Mononuclear cell (primary cell): ENCODE measurements around the gene ASB5. TPM values are rescaled to one million over a fixed set of nuclear protein-coding genes. Genes with fewer than 3 reads are reported as not detected.
"Not testable (repeated sequence)": the region's sequence is repeated elsewhere in the genome, so short reads cannot be mapped to it uniquely, and the experiment has no call there.

Source experiments
- H3K27me3 ChIP-seq: 2 replicates; pipeline ENCODE4 v1.6.0; 2011; ENCODE audit warnings: low read length, control low read depth; ENCODE audit not compliant: insufficient read depth
- H3K4me1 ChIP-seq: 2 replicates; pipeline ENCODE4 v1.5.1; 2011; ENCODE audit warnings: mild to moderate bottlenecking, low read length, control low read depth; ENCODE audit not compliant: insufficient read depth
- H3K4me3 ChIP-seq: 2 replicates; pipeline ENCODE4 v1.5.1; 2011; ENCODE audit warnings: mild to moderate bottlenecking, low read length, moderate library complexity
- H3K9me3 ChIP-seq: 2 replicates; pipeline ENCODE4 v1.5.1; 2011; ENCODE audit warnings: low read depth, mild to moderate bottlenecking, control low read depth, low read length
- total RNA-seq: library from RNA; depleted of rRNA; stranded (reverse); fragments of >200 nt; gene quantifications from one replicate; pipeline ENCODE4 v1.2.3, GENCODE V29; 2012

The ASB5 gene, protein sequence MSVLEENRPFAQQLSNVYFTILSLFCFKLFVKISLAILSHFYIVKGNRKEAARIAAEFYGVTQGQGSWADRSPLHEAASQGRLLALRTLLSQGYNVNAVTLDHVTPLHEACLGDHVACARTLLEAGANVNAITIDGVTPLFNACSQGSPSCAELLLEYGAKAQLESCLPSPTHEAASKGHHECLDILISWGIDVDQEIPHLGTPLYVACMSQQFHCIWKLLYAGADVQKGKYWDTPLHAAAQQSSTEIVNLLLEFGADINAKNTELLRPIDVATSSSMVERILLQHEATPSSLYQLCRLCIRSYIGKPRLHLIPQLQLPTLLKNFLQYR
- total RNA-seq: not detected

DNA sequence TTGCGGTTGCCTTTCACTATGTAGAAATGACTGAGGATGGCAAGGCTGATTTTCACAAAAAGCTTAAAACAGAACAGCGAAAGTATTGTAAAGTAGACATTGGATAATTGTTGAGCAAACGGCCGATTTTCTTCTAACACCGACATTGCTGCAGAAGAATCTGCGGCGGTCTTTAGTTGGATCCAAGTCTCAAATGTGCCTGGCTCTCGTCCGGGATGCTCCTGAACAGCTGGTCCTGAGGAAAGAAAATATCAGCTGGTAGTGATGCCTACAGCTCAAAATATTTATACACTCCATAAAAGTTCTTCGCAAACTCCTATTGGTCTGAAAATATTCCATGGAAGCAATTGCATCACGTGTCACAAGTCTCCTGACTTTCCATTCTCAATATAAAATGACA is at the start of gene ASB5:
ASB5 (minus strand) TSS at position 260 of the 400 bp plus-strand sequence; CDS start at position 146, 114 bp downstream.
- no peaks in the 10 kb centered on the region for H3K4me1 ChIP-seq
- no peak within 1 kb of the TSS for H3K4me3 ChIP-seq
- peaks cover 5% of the 10 kb centered on the region for H3K27me3 ChIP-seq
- H3K9me3 ChIP-seq: no peaks in the 10 kb centered on the region

DNA sequence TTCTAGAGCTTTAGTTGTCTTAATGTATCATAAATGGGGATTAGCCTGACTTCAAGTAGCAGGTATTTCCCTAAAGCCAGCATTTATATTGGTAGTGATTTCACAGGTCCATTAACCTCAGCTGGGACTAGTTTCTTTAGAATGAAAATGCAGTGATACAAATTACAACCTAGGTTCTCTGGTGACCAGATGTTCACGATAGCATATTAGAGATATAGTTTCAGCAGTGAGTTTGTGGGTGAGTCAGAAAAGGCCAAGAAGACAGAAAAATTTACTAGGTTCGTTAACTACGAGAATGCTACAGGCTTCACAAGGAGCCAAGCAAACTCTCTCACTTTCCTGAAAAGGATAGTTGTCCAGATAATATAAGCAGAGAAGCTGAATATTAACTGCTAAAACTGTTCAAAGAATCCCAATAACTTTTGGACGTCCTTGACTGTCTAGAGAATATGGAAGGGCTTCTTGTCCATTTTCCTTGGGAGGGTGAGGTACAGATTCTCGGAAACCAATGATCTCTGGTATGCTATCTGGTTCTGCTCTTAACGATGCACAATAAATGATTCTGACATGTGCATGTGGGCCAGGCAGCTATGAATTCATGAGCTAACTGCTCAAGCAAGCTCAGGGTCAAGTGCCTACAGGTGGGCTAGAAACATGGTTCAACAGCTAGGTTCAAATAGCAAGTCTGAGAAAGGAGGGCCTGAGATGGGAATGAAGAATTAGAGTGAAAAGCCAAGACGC is 44.7 kb upstream of the ASB5 start:
- Histone ChIP-seq H3K27me3 (no peaks in the 10 kb centered on the region), H3K4me1 (no peaks in the 10 kb centered on the region), H3K4me3 (no peak overlapping the region), H3K9me3 (no peaks in the 10 kb centered on the region)

DNA sequence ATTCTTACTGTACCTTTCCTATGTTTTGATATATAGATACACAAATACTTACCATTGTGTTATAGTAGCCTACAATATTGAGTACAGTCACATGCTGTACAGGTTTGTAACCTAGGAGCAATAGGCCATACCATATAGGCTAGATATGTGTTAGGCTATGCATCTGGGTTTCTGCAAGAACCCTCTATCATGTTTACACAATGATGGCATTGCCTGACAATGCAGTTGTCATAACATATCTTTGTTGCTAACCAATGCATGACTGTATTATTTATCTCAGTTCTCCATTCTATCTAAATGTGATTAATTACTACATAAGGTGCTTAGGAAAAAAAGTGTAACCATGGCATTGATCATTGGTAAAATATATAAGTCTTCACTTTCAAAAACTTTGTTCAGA is 40.8 kb upstream of the ASB5 start:
- Histone ChIP-seq H3K4me1 (no peaks in the 10 kb centered on the region), H3K27me3 (no peaks in the 10 kb centered on the region), H3K9me3 (no peaks in the 10 kb centered on the region), H3K4me3 (no peak overlapping the region)

DNA sequence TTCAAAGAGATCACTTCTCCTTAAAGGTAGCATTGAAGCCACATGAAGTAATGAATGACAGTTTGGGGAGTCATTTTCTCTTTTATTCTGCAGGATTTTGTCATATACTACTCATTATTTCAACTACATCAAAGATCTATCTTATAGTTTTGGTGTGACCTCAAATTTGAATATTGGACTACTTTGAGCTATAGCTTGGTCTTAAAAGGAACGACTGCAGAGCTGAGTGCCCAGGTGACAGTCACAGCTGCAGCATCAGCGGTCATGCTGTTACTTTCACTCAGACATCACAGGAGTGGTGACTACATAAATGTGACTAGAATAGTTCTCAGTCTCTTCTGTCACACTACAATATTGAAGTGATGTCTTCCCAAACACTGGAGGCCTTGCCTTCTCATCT is 40.0 kb upstream of the ASB5 start:
- H3K4me1 ChIP-seq: no peaks in the 10 kb centered on the region
- no peak overlapping the region for H3K4me3 ChIP-seq
- H3K27me3 ChIP-seq: peaks cover 7% of the 10 kb centered on the region
- H3K9me3 ChIP-seq: no peaks in the 10 kb centered on the region

- H3K9me3 ChIP-seq: no peaks in the 10 kb centered on the region
- H3K4me3 ChIP-seq: no peak overlapping the region
- H3K4me1 ChIP-seq: no peaks in the 10 kb centered on the region
- peaks cover 13% of the 10 kb centered on the region for H3K27me3 ChIP-seq
These were observed 39.4 kb upstream of the ASB5 start for GRCh38 chr4:176308441-176308840.

- Histone ChIP-seq H3K27me3 (peaks cover 21% of the 10 kb centered on the region), H3K4me3 (no peak overlapping the region), H3K9me3 (no peaks in the 10 kb centered on the region), H3K4me1 (no peaks in the 10 kb centered on the region)
These were observed 38.6 kb upstream of the ASB5 start for GRCh38 chr4:176307666-176307930.

DNA sequence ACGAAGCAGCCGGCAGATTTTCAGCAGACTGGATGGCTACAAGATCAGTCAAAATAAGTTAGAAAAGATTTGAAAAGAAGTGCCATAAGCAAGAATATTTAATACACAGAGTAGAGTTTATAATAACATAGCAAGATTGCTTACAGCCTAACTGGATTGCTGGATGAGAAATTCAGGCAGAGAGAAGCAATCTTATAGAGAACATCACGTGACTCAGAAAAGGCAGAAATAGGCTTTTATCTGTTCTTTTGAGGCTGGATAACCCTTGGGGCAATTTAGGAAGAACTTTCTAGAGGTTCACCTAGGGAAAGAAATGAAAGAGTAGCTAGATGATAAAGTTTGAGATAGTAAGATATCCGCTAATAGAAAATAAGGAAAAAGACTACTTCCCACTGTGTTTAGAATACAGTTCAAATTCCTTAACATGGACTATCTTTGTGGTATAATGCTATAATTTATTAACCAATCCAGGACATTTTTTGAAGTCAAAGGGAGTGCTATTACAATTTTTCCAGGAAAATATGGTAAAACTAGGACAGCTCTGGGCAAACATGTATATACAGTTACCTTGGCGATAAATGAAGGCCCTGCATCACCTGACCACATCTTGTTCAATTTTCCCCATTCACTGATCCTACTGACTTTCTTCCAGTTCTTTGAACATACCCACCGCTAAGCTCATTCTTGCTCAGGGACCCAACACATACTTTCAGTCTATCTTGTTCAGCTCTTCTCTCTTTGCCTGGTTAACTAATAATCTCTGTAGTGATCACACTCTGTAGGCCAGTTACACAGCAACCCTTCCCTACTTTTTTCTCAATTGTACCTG is 38.0 kb upstream of the ASB5 start:
- no peak overlapping the region for H3K4me3 ChIP-seq
- no peaks in the 10 kb centered on the region for H3K9me3 ChIP-seq

GRCh38 chr4:176303938-176304337 is 34.9 kb upstream of the ASB5 start:
- Histone ChIP-seq H3K27me3 (peaks cover 21% of the 10 kb centered on the region), H3K4me3 (no peak overlapping the region), H3K9me3 (no peaks in the 10 kb centered on the region), H3K4me1 (no peaks in the 10 kb centered on the region)

More for the DNA sequence above, 38.0 kb upstream of the ASB5 start:
- H3K27me3 ChIP-seq: peaks cover 21% of the 10 kb centered on the region
- no peaks in the 10 kb centered on the region for H3K4me1 ChIP-seq

- peaks cover 21% of the 10 kb centered on the region for H3K27me3 ChIP-seq
- no peaks in the 10 kb centered on the region for H3K4me1 ChIP-seq
- H3K9me3 ChIP-seq: no peaks in the 10 kb centered on the region
- H3K4me3 ChIP-seq: no peak overlapping the region
These were observed 33.6 kb upstream of the ASB5 start for GRCh38 chr4:176302283-176303275.

GRCh38 chr4:176300565-176300964 is 31.5 kb upstream of the ASB5 start:
- Histone ChIP-seq H3K9me3 (no peaks in the 10 kb centered on the region), H3K4me1 (no peaks in the 10 kb centered on the region), H3K27me3 (peaks cover 21% of the 10 kb centered on the region), H3K4me3 (no peak overlapping the region)

DNA sequence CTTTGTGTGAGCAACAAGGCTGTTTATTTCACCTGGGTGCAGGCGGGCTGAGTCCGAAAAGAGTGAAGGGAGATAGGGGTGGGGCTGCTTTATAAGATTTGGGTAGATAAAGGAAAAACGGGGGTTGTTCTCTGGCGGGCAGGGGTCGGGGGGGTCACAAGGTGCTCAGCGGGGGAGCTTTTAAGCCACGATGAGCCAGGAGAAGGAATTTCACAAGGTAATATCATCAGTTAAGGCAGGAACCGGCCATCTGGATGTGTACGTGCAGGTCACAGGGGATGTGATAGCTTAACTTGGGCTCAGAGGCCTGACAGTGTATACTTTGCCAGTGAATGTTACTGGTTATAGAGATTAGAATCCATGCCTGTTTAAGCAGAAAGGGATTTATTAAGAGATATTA is 31.0 kb upstream of the ASB5 start:
- Histone ChIP-seq H3K4me1 (no peaks in the 10 kb centered on the region), H3K27me3 (peaks cover 21% of the 10 kb centered on the region), H3K4me3 (no peak overlapping the region), H3K9me3 (no peaks in the 10 kb centered on the region)

GRCh38 chr4:176298664-176299063 is 29.6 kb upstream of the ASB5 start:
- Histone ChIP-seq H3K27me3 (peaks cover 10% of the 10 kb centered on the region), H3K4me3 (no peak overlapping the region), H3K9me3 (no peaks in the 10 kb centered on the region), H3K4me1 (no peaks in the 10 kb centered on the region)

DNA sequence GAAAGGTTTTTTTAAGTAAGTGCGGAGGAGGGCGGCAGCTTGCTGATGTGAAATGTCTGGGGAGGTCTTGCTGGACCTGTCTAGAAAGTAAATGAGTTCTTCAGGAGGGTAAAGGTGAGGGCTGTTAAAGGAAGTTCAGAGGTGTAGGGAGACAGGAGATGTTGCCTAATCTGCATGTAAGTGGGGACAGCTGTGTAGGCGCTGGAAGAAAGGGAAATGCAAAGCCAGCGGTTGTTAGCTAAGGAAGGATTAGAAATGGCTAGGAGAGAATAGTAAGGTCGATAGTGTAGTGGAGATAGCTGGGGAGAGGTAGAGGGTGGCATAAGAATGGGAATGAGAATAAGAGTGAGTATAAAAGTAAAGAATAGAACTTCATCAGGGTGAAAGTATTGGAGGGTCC is 26.9 kb upstream of the ASB5 start:
- not testable (repeated sequence) for H3K4me1 ChIP-seq, H3K4me3 ChIP-seq, H3K9me3 ChIP-seq, H3K27me3 ChIP-seq

DNA sequence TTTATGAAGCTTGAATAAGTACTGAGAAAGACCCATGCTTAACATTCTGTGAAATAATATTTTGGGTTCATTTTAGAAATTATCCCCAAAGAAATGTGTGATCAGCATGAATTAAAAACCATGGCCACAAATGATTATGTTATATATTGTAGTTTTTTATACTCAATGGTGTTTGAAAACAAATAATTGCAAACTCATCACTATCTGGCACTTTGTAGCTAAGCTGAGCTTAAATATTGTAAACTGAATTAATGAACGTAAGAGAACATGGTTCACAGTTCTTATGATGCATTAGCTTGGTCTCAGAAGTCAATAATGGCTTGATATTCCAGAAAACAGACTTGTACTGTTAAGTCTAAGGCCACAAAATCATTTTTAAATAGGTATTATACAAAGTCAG is 24.6 kb upstream of the ASB5 start:
- H3K9me3 ChIP-seq: no peaks in the 10 kb centered on the region
- no peaks in the 10 kb centered on the region for H3K4me1 ChIP-seq
- no peak overlapping the region for H3K4me3 ChIP-seq
- H3K27me3 ChIP-seq: no peaks in the 10 kb centered on the region
